Erythroblast (primary cell): ENCODE measurements around the gene PTPRN2.

Experiments
- DNase-seq, 2 experiments: peaks; one replicate each; lab custom pipeline; 2025; lab: John Stamatoyannopoulos, UW
- GATA1 ChIP-seq: IDR thresholded peaks from 2 replicates; pipeline ENCODE4 v1.6.1; 2011; ENCODE audit warnings: low read depth, mild to moderate bottlenecking, control low read depth, low read length, moderate library complexity
- POLR2A ChIP-seq: IDR thresholded peaks from 2 replicates; pipeline ENCODE4 v1.6.1; 2011; ENCODE audit warnings: mild to moderate bottlenecking, low read length

PTPRN2 gene

GRCh38 chr7:157816526-157817250 lies 770.9 kb downstream of the PTPRN2 start:
- TF ChIP-seq GATA1 (no peak), POLR2A (no peak)
- no peak for DNase-seq

GRCh38 chr7:157816086-157816485 lies 771.5 kb downstream of the PTPRN2 start:
- no peak for DNase-seq
- TF ChIP-seq GATA1 (no peak), POLR2A (no peak)

GRCh38 chr7:157815706-157816022 lies 772.0 kb downstream of the PTPRN2 start:
- no peak for DNase-seq
- TF ChIP-seq POLR2A: no peak
- TF ChIP-seq GATA1: no peak

GRCh38 chr7:157814931-157815705 lies 772.5 kb downstream of the PTPRN2 start:
- TF ChIP-seq GATA1 (no peak), POLR2A (no peak)
- DNase-seq: no peak

GRCh38 chr7:157813741-157814661 lies 773.6 kb downstream of the PTPRN2 start:
- no peak for TF ChIP-seq POLR2A
- no peak for TF ChIP-seq GATA1
- DNase-seq: no peak

GRCh38 chr7:157813053-157813452 lies 774.6 kb downstream of the PTPRN2 start:
- TF ChIP-seq GATA1 (no peak), POLR2A (no peak)
- DNase-seq: no peak

- no peak for DNase-seq
- TF ChIP-seq GATA1 (no peak), POLR2A (no peak)
Observed at GRCh38 chr7:157811946-157812345, 775.7 kb downstream of the PTPRN2 start.

- no peak for DNase-seq
- no peak for TF ChIP-seq GATA1
- TF ChIP-seq POLR2A: no peak
Observed at GRCh38 chr7:157809863-157810851, 777.5 kb downstream of the PTPRN2 start.

- no peak for DNase-seq
- TF ChIP-seq GATA1 (no peak), POLR2A (no peak)
Observed at GRCh38 chr7:157809154-157809862, 778.3 kb downstream of the PTPRN2 start.

- DNase-seq: no peak
- TF ChIP-seq GATA1 (no peak), POLR2A (no peak)
Observed at GRCh38 chr7:157808042-157808441, 779.6 kb downstream of the PTPRN2 start.

- TF ChIP-seq POLR2A (no peak), GATA1 (no peak)
- DNase-seq: no peak
Observed at GRCh38 chr7:157807510-157807909, 780.1 kb downstream of the PTPRN2 start.

- TF ChIP-seq POLR2A (no peak), GATA1 (no peak)
- DNase-seq: no peak
Observed at GRCh38 chr7:157806711-157807110, 780.9 kb downstream of the PTPRN2 start.

- DNase-seq: no peak
- TF ChIP-seq GATA1: no peak
- no peak for TF ChIP-seq POLR2A
Observed at GRCh38 chr7:157805713-157806112, 781.9 kb downstream of the PTPRN2 start.
